ENCODE data around the gene KCNJ10. TPM values are rescaled to one million over a fixed set of nuclear protein-coding genes. Genes with fewer than 3 reads are reported as not detected.

KCNJ10 gene
- total RNA-seq, 2 donors from 2014 or later = 0.29 TPM; not detected in 1

DNA sequence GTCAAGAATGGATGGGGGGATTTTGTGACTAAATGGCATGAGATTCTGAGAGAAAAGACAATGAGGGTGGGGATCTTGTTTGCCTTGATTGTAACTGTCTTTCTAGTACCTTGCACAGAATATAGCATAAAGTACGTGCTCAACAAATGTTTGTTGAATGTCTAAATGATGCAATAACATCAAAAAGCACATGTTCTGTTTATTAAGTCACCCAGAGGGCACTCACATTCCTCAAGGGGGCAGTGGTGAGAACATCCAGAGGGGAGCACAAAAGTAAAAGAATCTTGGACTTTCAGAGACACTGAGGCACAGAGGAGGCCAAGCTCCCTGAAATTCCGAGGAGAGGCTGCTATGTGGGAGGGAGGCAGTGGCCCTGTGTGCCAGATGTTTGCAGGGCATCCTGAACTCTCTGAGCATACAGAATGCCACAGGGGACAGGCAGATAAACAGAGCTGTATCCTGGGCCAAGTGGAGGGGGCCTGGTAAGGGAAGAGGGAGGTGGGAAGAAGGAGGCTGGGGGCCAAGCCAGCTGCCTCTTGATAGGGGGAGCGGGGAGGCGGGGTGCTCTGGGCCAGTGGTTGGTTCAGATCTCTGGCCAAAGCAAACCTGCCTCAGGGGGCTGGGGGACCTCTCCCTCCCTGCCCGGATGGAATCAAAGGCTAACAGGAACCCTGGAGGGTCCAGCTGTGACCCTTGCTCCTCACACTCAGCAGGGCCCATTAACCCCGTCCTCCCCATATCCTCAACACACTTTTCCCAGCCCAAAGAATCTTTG lies 39.1 kb upstream of the KCNJ10 start:
- H3K9ac ChIP-seq (ENCODE audit: low read depth in 2 of 2, low read length in 2 of 2) = no peak overlapping the region
- no peaks in the 10 kb centered on the region for H3K27me3 ChIP-seq
- H3K36me3 ChIP-seq = no peaks in the 10 kb centered on the region
- H3K9me3 ChIP-seq = no peaks in the 10 kb centered on the region
- H3K4me3 ChIP-seq = no peak overlapping the region
- H3K27ac ChIP-seq = no peak overlapping the region
- TF ChIP-seq, protein P1, sequence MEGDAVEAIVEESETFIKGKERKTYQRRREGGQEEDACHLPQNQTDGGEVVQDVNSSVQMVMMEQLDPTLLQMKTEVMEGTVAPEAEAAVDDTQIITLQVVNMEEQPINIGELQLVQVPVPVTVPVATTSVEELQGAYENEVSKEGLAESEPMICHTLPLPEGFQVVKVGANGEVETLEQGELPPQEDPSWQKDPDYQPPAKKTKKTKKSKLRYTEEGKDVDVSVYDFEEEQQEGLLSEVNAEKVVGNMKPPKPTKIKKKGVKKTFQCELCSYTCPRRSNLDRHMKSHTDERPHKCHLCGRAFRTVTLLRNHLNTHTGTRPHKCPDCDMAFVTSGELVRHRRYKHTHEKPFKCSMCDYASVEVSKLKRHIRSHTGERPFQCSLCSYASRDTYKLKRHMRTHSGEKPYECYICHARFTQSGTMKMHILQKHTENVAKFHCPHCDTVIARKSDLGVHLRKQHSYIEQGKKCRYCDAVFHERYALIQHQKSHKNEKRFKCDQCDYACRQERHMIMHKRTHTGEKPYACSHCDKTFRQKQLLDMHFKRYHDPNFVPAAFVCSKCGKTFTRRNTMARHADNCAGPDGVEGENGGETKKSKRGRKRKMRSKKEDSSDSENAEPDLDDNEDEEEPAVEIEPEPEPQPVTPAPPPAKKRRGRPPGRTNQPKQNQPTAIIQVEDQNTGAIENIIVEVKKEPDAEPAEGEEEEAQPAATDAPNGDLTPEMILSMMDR (IDR thresholded peaks at IDR 0.05) = peak; percentile 36
- no peak for DNase-seq
- no peaks in the 10 kb centered on the region for H3K4me1 ChIP-seq
- intact Hi-C loops (cut with DNase I) = loop anchor here (10.0 kb wide), 1 partner anchor 86 kb away; the partner anchor contains the start of gene CASQ1

DNA sequence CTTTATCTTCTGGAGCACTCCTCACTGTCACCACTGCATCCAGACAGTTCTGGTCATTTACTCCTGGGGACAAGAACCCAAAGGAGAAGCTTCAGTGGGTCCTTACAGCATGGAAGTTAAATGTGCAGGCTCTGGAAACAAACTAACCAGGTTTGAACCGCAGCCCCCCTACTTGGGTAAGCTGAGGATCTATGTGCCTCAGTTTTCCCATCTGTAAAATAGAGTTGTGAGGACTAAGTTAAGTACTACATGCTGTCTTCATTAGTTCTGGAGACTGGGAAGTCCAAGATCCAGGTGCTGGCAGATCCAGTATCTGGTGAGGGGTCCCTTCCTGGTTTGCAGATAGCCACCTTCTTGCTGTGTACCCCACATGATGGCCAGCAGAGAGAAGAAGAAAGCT lies 37.6 kb upstream of the KCNJ10 start:
- no peak overlapping the region for H3K27ac ChIP-seq
- no peaks in the 10 kb centered on the region for H3K4me1 ChIP-seq
- no peak for DNase-seq
- H3K9me3 ChIP-seq = no peaks in the 10 kb centered on the region
- no peak overlapping the region for H3K4me3 ChIP-seq
- no peaks in the 10 kb centered on the region for H3K36me3 ChIP-seq
- H3K9ac ChIP-seq (ENCODE audit: low read depth in 2 of 2, low read length in 2 of 2) = no peak overlapping the region
- TF ChIP-seq, protein P1 (IDR thresholded peaks at IDR 0.05) = no peak
- intact Hi-C loops (cut with DNase I) = loop anchor here (10.0 kb wide), 1 partner anchor 87 kb away; the partner anchor contains the start of gene CASQ1
- H3K27me3 ChIP-seq = no peaks in the 10 kb centered on the region

DNA sequence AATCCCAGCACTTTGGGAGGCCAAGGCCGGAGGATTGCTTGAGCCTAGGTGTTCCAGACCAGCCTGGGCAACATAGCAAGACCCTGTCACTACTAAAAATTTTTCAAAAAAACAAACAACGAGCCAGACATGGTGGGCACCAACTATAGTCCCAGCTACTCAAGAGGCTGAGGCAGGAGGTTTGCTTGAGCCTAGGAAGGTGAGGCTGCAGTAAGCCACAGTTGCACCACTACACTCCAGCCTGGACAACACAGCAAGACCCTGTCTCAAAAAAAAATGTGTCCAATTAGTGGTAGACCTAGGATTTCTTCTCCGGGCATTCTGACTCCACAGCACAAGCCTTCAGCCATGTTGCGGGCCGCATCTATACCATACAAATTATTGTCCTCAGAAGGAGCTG lies 35.2 kb upstream of the KCNJ10 start:
- H3K36me3 ChIP-seq = no peaks in the 10 kb centered on the region
- intact Hi-C loops (cut with DNase I) = loop anchor here (10.0 kb wide), 1 partner anchor 90 kb away; the partner anchor contains the start of gene CASQ1

GRCh38 chr1:160104486-160104885 lies 34.5 kb upstream of the KCNJ10 start:
- no peaks in the 10 kb centered on the region for H3K9me3 ChIP-seq
- no peak for DNase-seq
- no peaks in the 10 kb centered on the region for H3K36me3 ChIP-seq
- TF ChIP-seq, protein P1 (IDR thresholded peaks at IDR 0.05) = no peak
- H3K27me3 ChIP-seq = no peaks in the 10 kb centered on the region
- H3K4me3 ChIP-seq = no peak overlapping the region
- peaks cover 4% of the 10 kb centered on the region for H3K4me1 ChIP-seq
- H3K9ac ChIP-seq (ENCODE audit: low read depth in 2 of 2, low read length in 2 of 2) = no peak overlapping the region
- intact Hi-C loops (cut with DNase I) = loop anchor here (5.0 to 10.0 kb wide), 3 partner anchors 90 to 188 kb away; partner anchors contain the start of gene CASQ1
- H3K27ac ChIP-seq = no peak overlapping the region

More for the DNA sequence above, 35.2 kb upstream of the KCNJ10 start:
- peaks cover 4% of the 10 kb centered on the region for H3K4me1 ChIP-seq
- no peak overlapping the region for H3K4me3 ChIP-seq
- no peak overlapping the region for H3K9ac ChIP-seq (ENCODE audit: low read depth in 2 of 2, low read length in 2 of 2)
- H3K9me3 ChIP-seq = no peaks in the 10 kb centered on the region
- TF ChIP-seq, protein P1 (IDR thresholded peaks at IDR 0.05) = no peak
- H3K27ac ChIP-seq = no peak overlapping the region
- DNase-seq = no peak
- no peaks in the 10 kb centered on the region for H3K27me3 ChIP-seq

DNA sequence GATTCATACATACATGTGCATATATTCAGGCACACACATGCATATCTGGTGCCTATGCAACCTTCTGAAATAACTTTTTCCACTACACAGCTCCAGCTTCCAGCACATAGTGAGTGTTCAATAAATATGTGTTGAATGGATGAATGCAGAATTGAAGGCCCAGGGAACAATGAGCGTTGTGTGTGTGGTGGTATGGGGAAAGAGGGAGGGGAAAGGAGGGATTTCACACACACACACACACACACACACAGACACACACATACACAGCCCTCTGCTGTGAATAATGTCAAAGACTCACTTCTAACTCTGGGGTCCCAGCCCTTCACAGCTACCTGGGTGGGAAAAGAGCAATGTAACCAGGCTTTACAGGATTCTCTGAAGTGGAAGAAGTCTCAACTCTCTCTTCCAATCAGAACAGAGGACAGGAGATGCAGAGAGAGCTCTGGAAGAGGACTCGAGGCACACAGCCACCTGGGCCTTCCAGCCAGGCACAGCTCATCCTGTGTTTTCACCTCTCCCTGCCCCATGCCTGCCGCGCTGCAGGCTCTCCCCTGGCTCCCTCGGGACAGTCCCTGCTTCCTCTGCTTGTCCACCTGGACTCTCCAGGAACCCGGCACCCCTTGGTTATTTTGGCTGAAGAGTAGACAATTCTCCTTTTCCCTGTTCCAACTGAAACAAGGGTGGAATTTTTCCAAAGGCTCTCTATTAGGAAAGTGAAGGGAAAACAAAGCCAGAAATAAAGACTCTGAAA lies 33.9 kb upstream of the KCNJ10 start:
- Histone ChIP-seq H3K36me3 (no peaks in the 10 kb centered on the region), H3K4me1 (peaks cover 4% of the 10 kb centered on the region), H3K27ac (no peak overlapping the region), H3K9ac (ENCODE audit: low read depth in 2 of 2, low read length in 2 of 2) (no peak overlapping the region), H3K27me3 (no peaks in the 10 kb centered on the region), H3K9me3 (no peaks in the 10 kb centered on the region), H3K4me3 (no peak overlapping the region)
- TF ChIP-seq, protein P1 (IDR thresholded peaks at IDR 0.05) = no peak
- intact Hi-C loops (cut with DNase I) = loop anchor here (5.0 to 10.0 kb wide), 3 partner anchors 91 to 188 kb away; partner anchors contain the start of gene CASQ1
- no peak for DNase-seq

Data from colonic mucosa (tissue), 4 donors.